Measurements from ENCODE around the gene THSD7B.

DNA sequence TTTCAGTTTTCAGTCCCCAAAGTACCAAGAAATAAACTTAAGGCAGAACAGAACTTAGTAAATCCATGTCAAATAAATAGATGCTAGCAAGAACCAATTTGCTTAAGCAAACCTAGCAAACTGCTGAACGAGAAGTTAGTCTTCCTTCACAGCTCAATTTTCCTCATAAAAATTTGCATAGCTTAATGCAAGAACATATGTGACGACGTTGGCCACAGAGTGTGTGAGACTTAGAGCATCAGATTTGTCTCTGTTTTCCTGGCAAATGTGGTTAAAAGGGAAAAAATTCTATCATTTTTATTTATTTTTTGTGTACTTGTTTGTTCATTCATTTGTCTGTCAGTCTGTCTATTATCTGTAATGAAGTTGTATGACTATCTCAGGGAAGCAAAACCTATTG lies 485.7 kb downstream of the THSD7B start:
- TF ChIP-seq CHD4 (IDR thresholded peaks at IDR 0.05; ENCODE audit: insufficient read depth, insufficient replicate concordance, low read depth, low read length, poor library complexity, severe bottlenecking) (no peak), EGR1 (conservative IDR thresholded peaks at IDR 0.05) (no peak)

Data from K562 (cell line).